IPS DF 4.7 (cell line): ENCODE measurements around the gene RELCH.

Experiments
- DNase-seq: peaks from one replicate; pipeline ENCODE4 v3.0.0-alpha.2; 2013; ENCODE audit warnings: low spot score; ENCODE audit errors: extremely low read depth

RELCH gene

GRCh38 chr18:62189208-62189607, 2.2 kb downstream of the RELCH start:
- no peak for DNase-seq

GRCh38 chr18:62196079-62196478, 9.0 kb downstream of the RELCH start:
- DNase-seq = no peak

GRCh38 chr18:62196980-62197379, 9.9 kb downstream of the RELCH start:
- no peak for DNase-seq

GRCh38 chr18:62198259-62198658, 11.2 kb downstream of the RELCH start:
- DNase-seq = no peak

- no peak for DNase-seq
Observed at GRCh38 chr18:62199629-62200028, 12.6 kb downstream of the RELCH start.

GRCh38 chr18:62200121-62200914, 13.3 kb downstream of the RELCH start:
- DNase-seq = no peak

- no peak for DNase-seq
Observed at GRCh38 chr18:62201870-62202269, 14.8 kb downstream of the RELCH start.

GRCh38 chr18:62205824-62206223, 18.8 kb downstream of the RELCH start:
- DNase-seq = no peak

- no peak for DNase-seq
Observed at GRCh38 chr18:62206593-62206992, 19.5 kb downstream of the RELCH start.

GRCh38 chr18:62209046-62209445, 22.0 kb downstream of the RELCH start:
- DNase-seq = no peak

GRCh38 chr18:62210138-62210537, 23.1 kb downstream of the RELCH start:
- DNase-seq = no peak

- DNase-seq = no peak
Observed at GRCh38 chr18:62211325-62211828, 24.3 kb downstream of the RELCH start.

GRCh38 chr18:62214790-62215189, 27.7 kb downstream of the RELCH start:
- no peak for DNase-seq

- no peak for DNase-seq
Observed at GRCh38 chr18:62224229-62224628, 37.2 kb downstream of the RELCH start.

GRCh38 chr18:62226047-62226446, 39.0 kb downstream of the RELCH start:
- DNase-seq = no peak

- DNase-seq = no peak
Observed at GRCh38 chr18:62236252-62236651, 49.2 kb downstream of the RELCH start.

- no peak for DNase-seq
Observed at GRCh38 chr18:62239475-62239874, 52.4 kb downstream of the RELCH start.

- DNase-seq = no peak
Observed at GRCh38 chr18:62242955-62243354, 55.9 kb downstream of the RELCH start.

- DNase-seq = no peak
Observed at GRCh38 chr18:62245177-62245576, 58.1 kb downstream of the RELCH start.

GRCh38 chr18:62245699-62246098, 58.6 kb downstream of the RELCH start:
- DNase-seq = no peak

- DNase-seq = no peak
Observed at GRCh38 chr18:62248313-62248712, 61.3 kb downstream of the RELCH start.

GRCh38 chr18:62249478-62250097, 62.5 kb downstream of the RELCH start:
- peak; percentile 56 for DNase-seq

GRCh38 chr18:62250475-62250874, 63.4 kb downstream of the RELCH start:
- DNase-seq = no peak
